Upper lobe of left lung (tissue), 6 donors: Measurements from ENCODE around the gene TEDDM1. TPM values are rescaled to one million over a fixed set of nuclear protein-coding genes. Genes with fewer than 3 reads are reported as not detected.

Experiments
- ATAC-seq, 2 donors: fragments of 200-7000 bp; cut with Tn5 transposase; one replicate each; pipeline ENCODE4 v1.9.1; 2022; ENCODE audit warnings: mild to moderate bottlenecking in 2 of 2, moderate library complexity in 2 of 2; ENCODE audit not compliant: low FRiP score in 2 of 2
- DNase-seq, 2 donors: peaks; one replicate each; pipeline ENCODE4 v3.0.0-alpha.2; 2019 to 2020
- H3K27ac ChIP-seq, 4 donors: fragments of 200-600 bp; sonication (generic); one replicate each; pipeline ENCODE4 v1.5.1; 2016 to 2019
- H3K27me3 ChIP-seq, 4 donors: fragments of 200-600 bp; sonication (generic); one replicate each; pipeline ENCODE4 v1.5.1; 2017 to 2019
- H3K36me3 ChIP-seq, 4 donors: fragments of 200-600 bp; sonication (generic); one replicate each; pipeline ENCODE4 v1.5.1; 2016 to 2019
- H3K4me1 ChIP-seq, 4 donors: fragments of 200-600 bp; sonication (generic); one replicate each; pipeline ENCODE4 v1.5.1; 2018 to 2019
- H3K4me3 ChIP-seq, 4 donors: fragments of 200-600 bp; sonication (generic); one replicate each; pipeline ENCODE4 v1.5.1; 2017 to 2019; ENCODE audit warnings: mild to moderate bottlenecking in 2 of 4, moderate library complexity in 1 of 4
- H3K9me3 ChIP-seq, 4 donors: fragments of 200-600 bp; sonication (generic); one replicate each; pipeline ENCODE4 v1.5.1; 2018 to 2019
- CTCF ChIP-seq, 6 experiments: fragments of 450-650 bp in 4 of 6; fragments of 200-600 bp in 2 of 6; sonication (generic) in 2 of 6; IDR thresholded peaks; one replicate each; pipeline ENCODE4 v1.5.1; 2016 to 2019; ENCODE audit warnings: antibody characterized with exemption in 6 of 6
- EP300 ChIP-seq, 4 donors: sonication (generic); formaldehyde crosslinking; IDR thresholded peaks; one replicate each; pipeline ENCODE4 v1.5.1; 2017; ENCODE audit warnings: antibody characterized with exemption in 4 of 4, control low read depth in 2 of 4
- POLR2A ChIP-seq, 4 donors: fragments of 450-650 bp; IDR thresholded peaks; one replicate each; pipeline ENCODE4 v1.5.1; 2016 to 2017; ENCODE audit warnings: antibody characterized with exemption in 4 of 4, mild to moderate bottlenecking in 2 of 4
- POLR2AphosphoS5 ChIP-seq, 2 donors: sonication (generic); formaldehyde crosslinking; IDR thresholded peaks; one replicate each; pipeline ENCODE4 v1.5.1; 2017; ENCODE audit warnings: antibody characterized with exemption in 2 of 2
- WGBS, 2 donors: methylation state at CpG; one replicate each; pipeline ENCODE4 v1.1.5; 2017 to 2018; 5-methylcytosine and 5-hydroxymethylcytosine counted together
- total RNA-seq, 6 donors: library from RNA; depleted of rRNA in 4 of 6; stranded (reverse); fragments of >200 nt in 4 of 6; gene quantifications; one replicate each; pipeline versions ENCODE4 v1.1.0 to v1.2.1, GENCODE V29; 2016 to 2021
- donor health status: DM: no; HTN: no; CAD: no; lungs with moderate emphysema.
- donor health status: DM: no; HTN: yes; CAD: no; lungs with severe emphysema.

Gene TEDDM1
- total RNA-seq, 6 donors from 2014 or later = not detected

- no peak for DNase-seq
- no peaks in the 10 kb centered on the region for H3K27me3 ChIP-seq
- no peak overlapping the region for H3K27ac ChIP-seq
- H3K4me3 ChIP-seq = no peak overlapping the region
- H3K36me3 ChIP-seq = no peaks in the 10 kb centered on the region
- TF ChIP-seq POLR2AphosphoS5 (IDR thresholded peaks at IDR 0.05) (no peak), CTCF (IDR thresholded peaks at IDR 0.05) (no peak), EP300 (IDR thresholded peaks at IDR 0.05) (no peak), POLR2A (IDR thresholded peaks at IDR 0.05) (no peak)
- 56 to 60% methylated on average over 4 of the region's 4 CpGs for WGBS, 2 donors
- no peaks in the 10 kb centered on the region for H3K9me3 ChIP-seq
- no peaks in the 10 kb centered on the region for H3K4me1 ChIP-seq
- ATAC-seq = no peak
These were observed 44.0 kb upstream of the TEDDM1 start for GRCh38 chr1:182444497-182444896.

GRCh38 chr1:182442333-182442732 is 41.9 kb upstream of the TEDDM1 start:
- H3K9me3 ChIP-seq = peaks cover 0 to 9% (median 1%) of the 10 kb centered on the region in 4 donors
- no peak overlapping the region for H3K27ac ChIP-seq
- TF ChIP-seq CTCF (IDR thresholded peaks at IDR 0.05) (no peak), POLR2A (IDR thresholded peaks at IDR 0.05) (no peak), POLR2AphosphoS5 (IDR thresholded peaks at IDR 0.05) (no peak), EP300 (IDR thresholded peaks at IDR 0.05) (no peak)
- H3K4me3 ChIP-seq = no peak overlapping the region
- 71 to 96% methylated on average over 1 of the region's 1 CpG for WGBS, 2 donors
- H3K36me3 ChIP-seq = no peaks in the 10 kb centered on the region
- ATAC-seq = no peak
- DNase-seq = no peak
- H3K4me1 ChIP-seq = no peaks in the 10 kb centered on the region
- H3K27me3 ChIP-seq = no peaks in the 10 kb centered on the region

DNA sequence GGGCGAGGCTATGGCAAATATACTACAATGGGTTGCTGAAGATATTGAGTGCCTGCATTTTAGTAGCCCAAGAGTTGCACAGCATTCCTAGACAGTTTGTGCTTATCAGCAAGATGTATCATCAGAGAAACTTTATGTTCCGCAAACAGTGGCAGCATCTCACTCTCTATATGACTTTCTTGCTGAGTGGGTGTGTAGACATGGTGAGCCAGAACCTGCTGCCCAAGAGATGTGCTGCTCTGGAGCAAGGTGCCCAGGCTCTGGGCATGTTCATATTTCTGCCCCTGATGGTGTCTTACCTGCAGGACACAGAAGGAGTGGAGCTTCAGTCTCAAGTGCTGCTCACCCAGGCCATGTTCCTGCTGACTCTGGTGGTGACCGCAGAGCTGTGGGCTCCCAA is 41.3 kb upstream of the TEDDM1 start:
- TF ChIP-seq EP300 (IDR thresholded peaks at IDR 0.05) = no peak
- TF ChIP-seq POLR2A (IDR thresholded peaks at IDR 0.05) = no peak
- no peak for TF ChIP-seq CTCF (IDR thresholded peaks at IDR 0.05)
- TF ChIP-seq POLR2AphosphoS5 (IDR thresholded peaks at IDR 0.05) = no peak
- ATAC-seq (no peak), DNase-seq (no peak)
- WGBS, 2 donors = 88 to 91% methylated on average over 2 to 3 of the region's 3 CpGs
- H3K27me3 ChIP-seq = no peaks in the 10 kb centered on the region
- H3K36me3 ChIP-seq = no peaks in the 10 kb centered on the region
- H3K4me1 ChIP-seq = no peaks in the 10 kb centered on the region
- peaks cover 0 to 9% (median 1%) of the 10 kb centered on the region in 4 donors for H3K9me3 ChIP-seq
- H3K4me3 ChIP-seq = no peak overlapping the region
- H3K27ac ChIP-seq = no peak overlapping the region

GRCh38 chr1:182438326-182438725 is 37.9 kb upstream of the TEDDM1 start:
- ATAC-seq (no peak), DNase-seq (no peak)
- Histone ChIP-seq H3K4me3 (no peak overlapping the region), H3K27me3 (no peaks in the 10 kb centered on the region), H3K36me3 (no peaks in the 10 kb centered on the region), H3K27ac (no peak overlapping the region), H3K9me3 (peaks cover 0 to 9% (median 1%) of the 10 kb centered on the region in 4 donors), H3K4me1 (no peaks in the 10 kb centered on the region)
- TF ChIP-seq POLR2A (IDR thresholded peaks at IDR 0.05) (no peak), EP300 (IDR thresholded peaks at IDR 0.05) (no peak), POLR2AphosphoS5 (IDR thresholded peaks at IDR 0.05) (no peak), CTCF (IDR thresholded peaks at IDR 0.05) (no peak)
- 86 to 92% methylated on average over 1 of the region's 1 CpG for WGBS, 2 donors

GRCh38 chr1:182433580-182433979 is 33.1 kb upstream of the TEDDM1 start:
- Histone ChIP-seq H3K27me3 (no peaks in the 10 kb centered on the region), H3K4me3 (no peak overlapping the region), H3K36me3 (no peaks in the 10 kb centered on the region), H3K27ac (no peak overlapping the region), H3K4me1 (no peaks in the 10 kb centered on the region), H3K9me3 (peaks cover 0 to 9% (median 1%) of the 10 kb centered on the region in 4 donors)
- TF ChIP-seq POLR2A (IDR thresholded peaks at IDR 0.05) (no peak), POLR2AphosphoS5 (IDR thresholded peaks at IDR 0.05) (no peak), EP300 (IDR thresholded peaks at IDR 0.05) (no peak), CTCF (IDR thresholded peaks at IDR 0.05) (no peak)
- 91 to 93% methylated on average over 1 of the region's 1 CpG for whole genome bisulfite sequencing, 2 donors
- no peak for DNase-seq
- ATAC-seq = no peak
